Activated CD8-positive, alpha-beta memory T cell treated with anti-CD3 and anti-CD28 coated beads, Interleukin-2, amount 50 U/mL, for 24 hours (primary cell): Measurements from ENCODE around the gene ZNF264.
"Not testable (repeated sequence)": the region's sequence is repeated elsewhere in the genome, so short reads cannot be mapped to it uniquely, and the experiment has no call there.

Source experiments
- DNase-seq: peaks from one replicate; pipeline ENCODE4 v3.0.0-alpha.2; 2020; ENCODE audit errors: extremely low read depth

ZNF264 gene

DNA sequence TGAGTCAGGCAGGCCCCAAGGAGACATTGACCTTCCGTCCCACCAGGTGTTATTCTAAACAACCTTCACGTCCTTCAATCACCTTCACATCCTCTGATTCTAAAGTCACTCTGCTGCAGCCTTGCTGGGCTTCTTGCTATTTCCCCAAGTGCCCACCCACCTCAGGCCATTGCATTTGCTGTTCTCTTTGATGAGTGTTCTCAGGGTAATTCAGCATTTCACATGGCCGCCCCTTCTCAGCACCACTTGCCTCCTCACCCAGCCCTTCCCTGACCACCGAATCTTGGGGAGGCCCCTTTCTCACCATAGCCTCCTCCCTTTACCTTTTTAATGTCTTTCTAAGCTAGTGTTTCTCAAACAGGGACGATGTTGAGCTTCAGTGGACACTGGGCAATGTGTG lies 53.8 kb downstream of the ZNF264 start:
- no peak for DNase-seq

DNA sequence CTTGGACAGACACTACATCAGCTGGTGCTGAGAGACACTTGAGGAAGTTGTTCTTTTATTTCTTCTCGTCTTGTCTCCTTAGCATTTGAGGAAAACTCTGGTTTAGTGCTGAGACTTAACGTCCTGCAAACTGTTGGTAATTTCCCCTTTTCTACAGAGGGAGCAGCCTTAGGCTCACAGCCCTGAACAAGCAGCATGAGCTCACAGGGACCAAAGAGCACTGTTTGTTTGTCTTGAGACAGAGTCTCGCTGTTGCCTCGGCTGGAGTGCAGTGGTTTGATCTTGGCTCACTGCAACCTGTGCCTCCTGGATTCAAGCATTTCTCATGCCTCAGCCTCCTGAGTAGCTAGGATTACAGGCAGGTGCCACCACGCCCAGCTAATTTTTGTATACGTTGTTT lies 54.7 kb downstream of the ZNF264 start:
- DNase-seq = no peak

DNA sequence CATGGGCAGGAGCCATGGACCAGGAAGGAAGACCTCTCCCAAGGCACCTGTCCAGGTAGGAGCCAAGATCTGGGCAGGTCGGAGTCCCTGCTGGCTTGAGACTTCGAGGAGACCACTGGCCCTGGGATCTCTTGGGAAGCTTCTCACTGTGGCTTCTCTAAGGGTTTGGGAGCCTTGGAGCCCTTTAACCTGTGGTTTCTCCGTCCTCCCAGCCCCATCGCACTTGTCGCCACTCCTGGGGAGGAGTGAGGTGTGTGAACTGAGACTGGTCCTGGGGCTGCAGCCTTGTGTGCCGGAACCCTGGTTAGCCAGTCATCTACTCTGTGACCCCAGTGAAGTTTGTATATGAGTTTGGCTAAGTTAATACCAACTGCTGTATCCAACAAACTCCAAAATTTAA lies 57.3 kb downstream of the ZNF264 start:
- no peak for DNase-seq

DNA sequence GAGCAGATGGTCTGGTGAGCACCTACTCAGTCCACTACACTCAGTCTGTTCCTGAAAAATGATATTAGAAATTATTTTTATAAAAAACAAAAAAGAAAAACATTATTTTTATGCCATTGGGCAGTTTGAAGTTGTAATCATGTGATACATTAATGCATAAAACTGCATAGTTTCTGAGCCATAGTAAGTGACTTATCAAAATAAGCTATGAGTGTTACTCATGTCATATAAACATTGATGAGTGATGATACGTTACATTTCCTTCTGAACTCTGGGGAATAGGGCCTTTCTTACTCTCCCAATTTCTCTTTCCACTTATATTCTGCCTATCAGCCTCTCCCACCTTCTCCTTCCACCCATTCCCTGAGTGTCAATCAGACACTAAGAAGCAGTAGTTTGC lies 58.0 kb downstream of the ZNF264 start:
- no peak for DNase-seq

DNA sequence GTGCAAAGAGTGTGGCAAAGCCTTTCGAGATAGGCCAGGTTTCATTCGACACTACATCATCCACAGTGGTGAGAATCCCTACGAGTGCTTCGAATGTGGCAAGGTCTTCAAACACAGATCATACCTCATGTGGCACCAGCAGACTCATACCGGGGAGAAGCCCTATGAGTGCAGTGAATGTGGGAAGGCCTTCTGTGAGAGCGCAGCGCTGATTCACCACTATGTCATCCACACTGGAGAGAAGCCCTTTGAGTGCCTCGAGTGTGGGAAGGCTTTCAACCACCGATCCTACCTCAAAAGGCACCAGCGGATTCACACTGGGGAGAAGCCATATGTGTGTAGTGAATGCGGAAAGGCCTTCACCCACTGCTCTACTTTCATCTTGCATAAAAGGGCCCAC lies 62.5 kb downstream of the ZNF264 start:
- DNase-seq = not testable (repeated sequence)

DNA sequence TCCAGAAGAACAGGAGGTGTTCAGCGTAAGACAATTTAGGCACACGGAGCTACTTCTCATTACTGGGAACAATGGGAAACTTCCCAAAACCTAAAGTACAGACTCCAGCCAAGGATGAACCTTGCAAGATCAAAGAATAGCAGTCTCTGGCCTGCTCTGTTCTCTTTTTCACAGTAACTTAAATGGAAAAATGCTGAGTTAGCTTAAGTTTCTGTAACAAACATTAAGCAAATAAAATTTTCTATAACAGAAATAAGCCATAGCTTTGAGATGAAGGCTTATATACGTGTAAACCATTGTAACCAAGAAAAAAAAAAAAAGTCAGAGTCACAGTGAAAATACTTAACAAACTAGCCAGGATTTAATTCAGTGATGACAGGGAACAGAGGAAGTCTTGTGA lies 70.7 kb downstream of the ZNF264 start:
- DNase-seq = no peak

DNA sequence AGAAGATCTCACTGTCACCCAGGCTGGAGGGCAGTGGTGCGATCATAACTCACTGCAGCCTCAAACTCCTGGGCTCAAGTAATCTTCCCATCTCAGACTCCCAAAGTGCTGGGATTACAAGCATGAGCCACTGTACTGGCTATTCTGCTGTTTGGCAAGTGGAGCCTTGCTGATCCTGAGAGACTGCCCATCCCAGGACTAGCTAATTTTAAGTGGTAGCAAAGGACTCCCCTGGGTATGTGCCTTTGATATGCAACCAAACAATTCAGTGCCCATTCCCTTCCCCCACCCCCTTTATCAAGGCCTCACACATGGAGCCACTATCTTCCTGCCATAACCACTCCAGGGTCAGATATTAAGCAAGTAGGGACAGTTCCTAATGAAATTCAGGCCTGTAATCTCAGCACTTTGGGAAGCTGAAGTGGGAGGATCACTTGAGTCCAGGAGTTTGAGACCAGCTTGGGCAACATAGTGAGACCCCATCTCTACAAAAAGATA lies 72.0 kb downstream of the ZNF264 start:
- no peak for DNase-seq

DNA sequence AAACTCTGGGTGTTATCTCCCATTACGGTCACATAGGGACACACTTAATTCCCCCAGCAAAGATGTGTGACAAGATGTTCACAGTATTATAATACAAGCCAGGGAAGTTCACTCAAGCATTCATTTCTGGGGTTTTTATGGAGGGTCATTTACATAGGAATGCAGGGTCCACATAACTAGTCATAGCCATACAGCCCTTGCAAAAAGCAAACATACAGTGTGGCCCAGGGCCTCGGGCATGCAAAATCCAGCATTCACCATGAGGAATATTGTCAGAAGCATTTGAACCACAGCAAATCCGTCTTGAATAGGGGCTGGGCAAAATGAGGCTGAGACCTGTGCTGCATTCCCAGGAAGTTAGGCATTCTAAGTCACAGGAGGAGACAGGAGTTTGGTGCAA lies 76.0 kb downstream of the ZNF264 start:
- DNase-seq = no peak

DNA sequence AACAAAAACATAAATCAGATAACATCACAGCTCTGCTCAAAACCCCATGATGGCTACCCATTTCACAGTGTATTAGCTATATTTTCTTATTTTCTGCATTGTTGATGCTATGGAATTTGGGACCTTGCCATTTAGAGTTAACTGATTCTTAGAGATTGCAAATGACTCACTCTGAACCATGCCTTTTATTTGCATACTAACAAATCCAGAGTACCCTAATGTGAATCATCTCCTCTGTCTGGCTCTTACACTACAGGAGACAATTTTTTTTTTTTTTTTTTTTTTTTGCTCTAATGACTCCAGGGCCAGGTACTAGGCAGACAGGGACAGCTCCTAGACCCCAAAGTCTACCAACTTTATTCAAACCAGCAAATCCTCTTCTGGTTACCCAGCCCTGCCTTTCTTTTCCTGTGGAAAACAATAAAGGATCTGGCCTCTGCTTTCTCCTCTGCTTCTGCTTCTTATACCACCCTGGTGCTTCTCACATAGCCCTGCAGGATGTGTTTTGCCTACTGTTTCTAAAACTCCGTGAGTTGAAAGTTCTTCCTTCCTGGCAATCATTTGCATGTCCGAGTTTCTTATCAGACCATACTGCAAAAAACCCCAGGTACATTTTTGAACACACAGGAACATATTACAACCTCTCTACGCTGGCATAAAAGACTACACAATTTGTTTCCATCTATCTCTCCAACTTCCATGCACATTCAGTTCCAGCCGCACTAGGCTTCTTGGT lies 78.4 kb downstream of the ZNF264 start:
- no peak for DNase-seq

DNA sequence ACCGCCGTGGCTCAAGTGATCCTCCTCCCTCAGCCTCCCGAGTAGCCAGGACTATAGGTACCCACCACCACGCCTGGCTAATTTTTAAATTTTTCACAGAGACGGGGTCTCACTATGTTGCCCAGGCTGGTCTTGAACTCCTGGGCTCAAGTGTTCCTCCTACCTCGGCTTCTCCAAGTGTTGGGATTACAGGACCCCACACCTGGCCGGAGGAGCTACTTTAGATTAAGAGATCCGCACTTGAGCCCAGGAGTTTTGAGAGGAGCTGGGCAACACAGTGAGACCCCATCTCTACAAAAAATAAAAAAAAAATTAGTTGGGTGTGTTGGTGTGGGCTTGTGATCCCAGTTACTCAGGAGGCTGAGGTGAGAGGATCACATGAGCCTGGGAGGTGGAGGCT lies 80.0 kb downstream of the ZNF264 start:
- DNase-seq = no peak
